NCI-H2107 (cell line): ENCODE measurements around the gene HSPBP1.
A peak's percentile ranks its signal among the peaks of the same experiment; 100 is the strongest.

Experiments
- DNase-seq: peaks from one replicate; lab custom pipeline; 2025; lab: John Stamatoyannopoulos, UW

The HSPBP1 gene

DNA sequence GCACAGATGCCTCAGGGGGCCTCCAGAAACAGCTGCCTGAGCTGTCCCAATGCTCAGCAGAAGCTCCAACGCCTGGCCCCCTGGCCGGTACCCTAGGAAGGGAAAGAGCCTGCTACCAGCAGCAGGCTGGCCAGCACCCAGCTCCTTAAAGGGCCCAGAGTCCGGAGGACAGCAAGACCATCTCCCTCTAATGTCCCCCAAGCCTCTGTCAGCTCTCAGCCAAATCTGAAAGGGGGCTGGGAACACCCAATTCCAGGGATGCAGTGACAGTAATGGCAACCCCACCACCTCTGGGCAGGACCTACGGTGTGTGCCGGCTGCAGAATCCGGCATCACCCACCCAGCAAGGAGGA lies 25.3 kb downstream of the HSPBP1 start:
- DNase-seq: no peak

DNA sequence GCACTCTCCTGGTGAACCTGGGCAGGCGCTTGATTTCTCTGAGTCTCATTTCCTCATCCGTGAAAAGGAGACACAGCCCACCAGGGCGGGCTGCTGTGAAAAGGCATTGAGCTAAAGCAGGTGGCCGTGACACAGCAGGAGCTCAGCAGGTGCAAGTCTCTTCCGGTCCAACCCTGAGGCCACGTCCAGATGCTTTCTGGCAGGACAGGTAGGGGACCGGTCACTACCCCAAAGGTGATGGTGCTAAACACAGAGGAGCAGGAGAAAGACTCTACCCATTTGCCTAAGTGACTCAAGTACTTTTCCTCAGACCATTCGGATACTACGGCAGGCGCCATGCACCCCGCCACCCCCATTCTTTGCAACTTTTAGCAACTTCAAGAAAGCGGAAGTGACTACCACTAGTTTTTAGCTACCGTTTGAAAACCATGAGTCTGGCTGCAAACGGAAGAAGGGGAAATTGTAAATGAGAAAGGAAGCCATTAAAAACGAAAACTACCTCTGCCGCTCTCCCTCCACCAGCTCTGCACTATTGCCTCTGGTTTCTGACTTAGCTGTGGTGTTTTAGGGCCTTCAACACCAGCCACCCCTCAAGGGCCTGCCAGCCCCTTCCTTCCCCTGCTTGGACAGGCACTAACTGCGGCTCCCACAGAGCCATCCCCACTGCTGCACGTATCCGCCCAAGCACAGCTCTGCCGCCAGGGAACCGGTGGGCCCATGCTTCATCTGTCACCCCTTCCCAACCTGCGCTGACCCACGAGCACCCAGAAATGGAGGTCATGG lies 25.9 kb downstream of the HSPBP1 start:
- DNase-seq: peak; percentile 14

DNA sequence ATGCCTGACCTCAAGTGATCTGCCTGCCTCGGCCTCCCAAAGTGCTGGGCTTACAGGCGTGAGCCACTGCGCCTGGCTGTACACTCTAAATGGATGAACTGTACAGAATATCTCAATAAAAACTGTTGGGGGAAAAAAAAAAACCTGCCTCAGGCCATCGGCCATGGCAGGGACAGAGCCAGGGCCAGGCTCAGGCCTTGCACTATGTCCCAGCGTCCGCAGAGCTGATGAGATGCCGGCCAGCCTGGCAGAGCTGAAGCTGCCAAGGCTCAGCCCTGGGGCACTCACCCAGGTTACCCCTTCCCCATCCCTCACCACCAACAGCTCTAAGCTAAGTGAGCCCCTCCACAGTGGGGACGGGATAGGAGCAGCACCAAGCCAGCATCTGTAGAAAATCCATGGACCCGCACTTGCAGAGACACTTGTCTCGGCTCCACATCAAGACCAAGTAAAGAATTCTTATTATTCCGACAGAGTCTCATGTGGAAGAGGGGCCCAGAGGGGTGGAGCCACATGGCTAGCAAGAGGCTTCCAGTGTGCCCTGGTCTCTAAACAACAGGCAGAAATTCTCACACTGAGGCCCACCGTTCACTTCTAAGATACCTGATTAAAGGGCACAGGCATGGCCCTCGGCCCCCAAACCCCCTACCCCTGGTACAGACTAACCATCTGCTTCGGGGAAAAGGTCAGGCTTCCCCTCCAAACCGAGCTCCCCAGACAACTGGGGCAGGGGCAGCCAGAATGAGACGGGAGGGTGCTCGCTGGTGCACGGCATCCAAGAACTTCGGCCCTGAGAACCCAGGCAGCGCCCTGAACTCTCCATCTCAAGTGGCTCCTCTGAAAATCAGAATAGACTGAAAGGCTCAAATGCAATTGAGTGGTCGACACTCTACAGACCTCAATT lies 26.9 kb downstream of the HSPBP1 start:
- DNase-seq: no peak

DNA sequence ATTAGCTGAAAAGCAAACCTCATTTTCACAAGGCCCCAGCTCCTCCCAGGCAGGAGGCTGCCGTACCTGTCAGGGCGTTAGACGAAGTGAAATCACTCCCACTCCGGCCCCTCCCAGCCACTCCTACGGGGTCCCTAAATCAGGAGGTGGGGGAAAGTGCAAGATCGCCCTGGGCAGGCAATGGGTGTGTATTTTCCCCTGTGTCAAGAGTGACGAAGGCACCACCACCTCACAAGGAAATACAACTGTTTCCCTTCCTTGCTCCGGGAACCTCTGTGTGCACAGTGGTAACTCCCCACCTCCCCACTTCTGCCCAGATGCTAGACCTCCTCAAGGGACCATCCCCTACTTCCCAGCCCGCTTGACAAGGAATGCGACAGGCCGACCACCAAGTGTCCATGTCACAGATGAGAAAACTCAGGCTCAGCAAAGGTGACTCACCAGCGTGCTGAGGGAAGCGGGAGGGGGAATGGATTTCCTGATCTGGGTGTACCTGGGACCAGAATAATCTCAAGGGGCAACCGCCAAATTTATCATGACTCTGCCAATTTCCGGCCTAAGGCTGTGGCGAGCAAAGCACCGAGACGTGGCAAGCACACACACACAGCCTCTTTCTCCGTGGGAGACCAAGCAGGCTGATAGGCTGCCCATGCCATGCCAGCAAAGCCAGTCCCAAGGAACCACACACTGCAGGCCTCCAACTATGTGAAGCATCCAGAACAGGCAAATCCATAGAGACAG lies 28.4 kb downstream of the HSPBP1 start:
- no peak for DNase-seq

DNA sequence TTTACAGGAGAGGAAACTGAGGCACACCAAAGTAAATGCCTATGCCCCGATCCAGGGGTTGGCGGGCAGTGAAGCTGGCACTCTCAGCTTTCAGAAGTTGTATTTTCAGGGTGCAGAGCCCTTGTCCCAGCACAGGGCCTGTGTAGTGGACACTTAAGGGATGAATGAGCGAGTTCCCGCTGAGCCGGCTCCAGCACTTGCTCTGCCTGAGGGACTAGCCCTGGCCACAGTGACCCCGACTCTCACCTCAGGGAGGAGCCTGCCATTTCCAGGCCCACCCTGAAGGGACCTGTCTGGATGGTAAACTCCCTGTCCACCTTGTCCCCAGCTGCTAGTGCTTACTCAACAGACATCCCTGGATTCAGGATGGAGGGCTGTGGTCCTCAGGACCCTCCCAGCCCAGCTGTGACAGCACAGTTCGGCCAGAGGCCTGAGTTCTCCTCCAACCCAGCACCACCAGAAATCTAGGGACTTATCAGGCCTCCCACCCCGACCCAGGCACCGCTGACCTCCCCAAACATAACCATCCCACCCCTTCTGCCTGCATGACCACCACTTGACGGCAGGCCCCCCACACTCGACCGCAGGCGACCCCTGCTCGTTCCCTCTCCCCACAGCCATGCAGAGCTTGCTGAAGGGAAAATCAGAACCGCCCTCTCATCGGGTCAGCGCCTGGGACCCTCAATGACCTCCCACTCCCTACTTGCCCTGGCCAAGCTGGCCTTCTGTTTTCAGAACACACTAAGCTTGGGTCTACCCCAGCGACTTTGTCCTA lies 29.5 kb downstream of the HSPBP1 start:
- no peak for DNase-seq

DNA sequence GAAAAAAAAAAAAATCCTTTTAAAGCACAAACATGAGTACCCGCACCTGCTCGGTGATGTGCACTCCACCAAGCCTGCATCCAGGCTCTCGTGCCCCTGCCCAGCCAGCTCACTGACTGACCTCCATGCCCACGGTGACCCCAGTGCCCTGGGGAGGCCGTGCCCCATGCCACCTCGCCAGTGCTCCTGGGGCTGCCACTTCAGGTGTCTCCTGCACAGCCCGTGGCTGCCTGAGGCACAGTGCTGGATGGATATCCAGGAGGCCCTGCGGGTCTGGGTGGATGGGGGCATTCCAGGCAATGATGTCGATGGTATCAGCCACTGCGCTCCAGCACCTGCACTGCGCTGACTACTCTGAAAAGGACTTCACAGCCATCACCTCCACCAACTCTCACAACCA lies 30.1 kb downstream of the HSPBP1 start:
- no peak for DNase-seq

DNA sequence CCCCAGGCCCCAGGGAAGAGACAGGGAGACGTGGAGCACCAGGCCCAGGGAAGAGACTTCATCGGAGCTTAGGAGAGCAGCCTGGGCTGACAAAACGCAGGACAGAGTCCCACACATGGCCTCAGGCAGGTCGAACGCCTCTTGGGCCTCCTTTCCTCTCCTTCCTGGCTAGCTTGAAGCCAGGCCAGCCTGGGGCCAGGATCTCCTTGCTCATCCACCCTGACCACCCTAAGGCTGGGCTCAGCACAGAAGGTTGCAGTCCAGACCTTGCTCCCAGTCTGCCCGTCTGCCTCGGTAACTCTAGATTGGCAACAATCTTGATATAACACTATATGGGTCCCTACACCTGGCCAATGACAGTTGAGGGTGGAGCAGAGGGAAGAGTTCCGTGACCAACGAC lies 31.2 kb downstream of the HSPBP1 start:
- DNase-seq: no peak

DNA sequence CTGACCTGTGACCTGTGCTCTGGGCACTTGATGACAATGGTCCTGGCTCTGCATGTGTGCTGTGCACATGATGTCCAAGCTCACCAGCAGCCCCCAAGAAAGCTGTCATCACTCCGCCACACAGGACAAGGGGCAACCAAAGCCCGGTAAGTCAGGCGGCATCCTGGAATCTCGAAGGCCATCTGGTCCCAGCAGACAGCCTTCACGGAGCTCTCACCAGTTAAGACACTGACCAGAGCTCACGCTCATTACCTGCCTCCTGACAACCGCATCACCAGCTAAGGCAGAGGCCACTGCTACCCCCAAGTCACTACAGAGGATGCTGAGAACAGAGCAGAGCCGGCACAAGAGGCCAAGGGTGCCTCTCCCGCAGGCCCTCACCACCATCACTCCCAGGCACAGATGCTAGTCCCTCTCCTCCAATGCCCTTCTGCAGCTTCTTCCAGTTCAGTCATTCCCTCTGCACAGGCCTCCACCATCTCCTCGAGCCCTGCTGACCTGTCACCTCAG lies 31.7 kb downstream of the HSPBP1 start:
- DNase-seq: no peak

DNA sequence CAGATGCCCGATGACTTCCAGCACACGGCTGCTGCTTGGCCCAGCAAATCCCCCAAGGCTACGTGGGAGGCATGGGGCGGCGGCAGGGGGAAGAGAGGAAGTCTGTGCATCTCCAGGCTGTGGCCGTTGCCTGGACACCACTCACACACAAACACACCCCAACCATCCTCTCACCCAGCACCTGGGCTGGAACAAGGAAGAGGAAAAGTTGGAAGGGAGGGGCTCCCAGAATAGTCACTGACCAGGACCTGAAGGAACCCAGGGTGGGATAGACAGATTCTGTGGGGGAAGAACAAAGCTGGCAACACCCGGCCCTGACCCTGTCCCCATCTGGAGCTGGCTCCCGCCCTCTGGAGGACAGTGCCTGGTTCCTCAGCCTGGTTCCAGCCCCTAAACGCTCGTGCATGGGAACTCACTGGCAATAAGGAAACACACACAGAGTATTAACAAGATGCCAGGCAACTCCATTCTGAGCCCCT lies 32.2 kb downstream of the HSPBP1 start:
- no peak for DNase-seq

DNA sequence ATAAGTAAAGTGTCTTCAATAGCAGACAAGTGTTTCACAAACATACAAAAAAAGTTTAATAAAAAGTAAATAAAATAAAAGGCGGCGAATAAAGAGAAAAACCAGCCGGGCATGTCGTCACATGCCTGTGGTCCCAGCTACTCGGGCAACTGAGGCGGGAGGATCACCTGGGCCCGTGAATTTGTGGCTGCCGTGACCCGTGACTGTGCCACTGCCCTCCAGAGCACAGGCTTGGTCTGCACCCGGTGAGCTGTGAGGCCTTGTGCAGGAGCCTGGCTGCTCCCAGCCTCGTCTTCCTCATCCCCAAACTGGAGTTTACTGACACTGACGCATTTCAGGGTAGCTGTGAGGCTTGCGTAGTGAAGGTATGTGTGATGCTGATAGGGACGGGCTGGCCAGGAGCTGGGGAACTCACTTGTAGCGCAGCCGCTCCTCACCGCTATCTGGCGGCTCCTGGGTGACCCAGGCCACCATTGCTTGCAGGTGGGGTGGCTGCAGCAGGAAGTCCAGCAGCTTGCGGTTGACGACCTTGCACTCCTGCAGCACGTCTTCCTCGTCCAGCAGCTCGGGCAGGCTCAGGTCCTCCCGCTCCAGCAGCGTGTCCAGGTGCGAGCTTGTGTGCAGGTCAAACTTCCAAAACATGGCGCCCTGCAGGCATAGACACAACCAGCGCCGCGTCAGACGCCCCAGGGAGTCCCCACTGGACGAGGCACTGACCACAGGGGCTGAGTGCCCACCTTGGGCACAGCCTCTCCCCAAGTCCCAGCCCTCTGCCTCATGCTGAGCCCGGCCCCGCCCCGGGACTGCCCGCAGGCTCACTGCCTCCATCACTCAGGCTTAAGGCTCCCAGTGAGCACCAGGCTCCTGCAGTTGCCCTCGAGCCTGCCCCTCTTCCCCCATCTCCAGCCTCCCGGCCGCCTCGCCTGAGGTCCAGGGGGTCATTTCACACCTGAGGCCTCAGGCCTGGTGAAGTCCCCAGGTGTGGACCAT lies 33.2 kb downstream of the HSPBP1 start:
- no peak for DNase-seq

DNA sequence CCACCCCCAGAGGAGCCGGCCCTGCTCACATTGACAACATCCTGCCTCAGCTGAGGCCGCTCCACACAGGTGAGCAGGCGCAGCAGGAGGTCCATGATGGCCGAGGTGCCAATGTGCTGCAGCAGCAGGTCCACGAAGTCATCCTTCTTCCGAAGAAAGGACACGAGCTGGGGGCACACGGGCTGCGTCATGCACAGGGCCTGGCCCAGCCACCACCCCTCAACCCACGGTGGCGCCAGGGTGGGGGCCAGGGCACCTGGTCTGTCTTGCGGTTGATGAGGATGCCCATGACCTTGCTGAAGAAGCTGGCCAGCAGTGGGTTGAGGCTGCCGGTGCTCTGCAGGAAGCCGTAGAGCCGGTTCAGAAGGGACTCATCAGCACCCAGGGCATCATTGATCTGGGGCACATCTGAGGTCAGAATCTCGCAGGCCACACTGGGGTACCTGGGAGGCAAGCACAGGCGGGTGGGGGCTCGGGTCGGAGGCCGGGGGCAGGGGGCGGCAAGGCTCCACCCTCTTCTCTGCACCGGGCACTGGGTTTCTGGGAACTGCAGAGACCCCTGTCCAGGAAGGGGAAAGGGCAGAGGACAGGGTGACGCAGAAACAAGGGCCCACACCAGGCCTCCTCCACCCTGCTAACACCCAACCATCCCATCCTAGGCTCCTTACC lies 34.5 kb downstream of the HSPBP1 start:
- DNase-seq: no peak

DNA sequence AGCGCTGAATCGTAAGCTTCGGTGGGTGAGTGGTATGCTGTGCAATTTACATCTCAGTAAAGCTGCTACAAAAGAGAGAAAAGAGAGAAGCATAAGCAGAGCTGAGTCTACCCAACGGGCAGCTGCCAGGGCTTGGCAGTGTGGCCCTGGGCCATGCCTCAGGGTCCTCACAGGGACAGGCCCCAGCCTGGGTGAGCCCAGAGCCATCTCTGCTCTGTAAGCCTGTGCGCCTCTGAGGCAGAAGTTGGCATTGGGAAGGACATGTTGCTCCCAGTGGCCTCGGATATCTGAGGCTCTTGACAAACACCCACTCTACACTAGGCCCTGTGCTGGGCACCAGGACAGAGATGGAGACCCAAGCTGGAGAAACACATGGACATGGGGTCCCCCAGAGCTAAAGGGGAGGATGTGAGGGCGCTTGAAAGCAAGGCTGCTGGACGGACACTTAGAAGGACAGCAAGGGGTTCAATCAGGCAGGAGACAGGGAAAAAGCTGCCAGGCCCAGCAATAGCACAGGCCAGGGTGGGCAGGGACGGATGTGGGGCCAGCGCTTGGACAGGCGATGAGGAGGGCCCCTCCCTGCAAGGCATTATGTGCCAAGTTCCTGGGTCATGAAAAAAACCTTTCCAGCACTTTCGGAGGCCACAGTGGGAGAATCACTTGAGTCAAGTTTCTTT lies 35.8 kb downstream of the HSPBP1 start:
- DNase-seq: no peak

DNA sequence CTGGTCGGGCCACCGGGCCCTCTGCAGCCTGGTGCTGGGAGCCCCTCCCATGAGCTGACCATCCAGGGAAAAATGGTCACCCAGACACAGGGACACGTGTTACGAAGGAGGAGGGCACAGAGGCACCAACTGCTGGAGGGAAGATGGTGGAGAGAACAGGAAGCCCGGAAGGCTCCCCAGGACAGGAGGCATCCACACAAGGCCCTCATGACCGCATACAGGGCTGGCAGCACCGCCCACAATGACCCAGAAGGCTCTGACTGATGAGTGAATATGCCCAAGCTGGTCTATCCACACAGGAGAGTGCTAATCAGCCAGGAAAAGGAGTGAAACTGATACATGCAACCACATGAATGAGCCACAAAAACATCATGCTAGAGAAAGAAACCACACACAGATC lies 37.4 kb downstream of the HSPBP1 start:
- DNase-seq: no peak

DNA sequence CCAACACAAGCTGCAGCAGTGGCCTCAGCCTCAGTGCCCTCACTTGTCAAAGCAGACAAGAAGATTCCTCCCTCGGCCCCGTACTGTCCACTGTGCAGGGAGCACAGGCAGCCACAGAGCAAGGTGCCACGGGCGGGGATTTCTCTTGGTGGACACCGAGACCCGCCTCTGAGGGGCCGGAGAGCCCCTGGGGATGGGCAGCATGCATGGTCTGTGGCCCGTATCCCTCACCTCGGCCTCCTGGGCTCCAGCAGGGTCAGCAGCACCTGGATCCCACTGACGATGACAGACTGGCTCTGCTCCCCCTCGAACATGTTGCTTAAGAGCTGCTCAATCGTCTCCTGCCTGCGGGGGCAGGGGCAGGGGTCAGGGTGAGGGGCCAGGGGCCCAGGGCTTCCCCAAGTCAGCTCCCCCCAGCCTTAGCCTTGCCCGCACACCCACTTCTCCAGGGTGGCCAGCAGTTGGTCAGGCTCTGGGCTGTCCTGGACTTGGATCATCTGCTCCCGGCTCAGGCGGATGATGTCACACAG lies 37.9 kb downstream of the HSPBP1 start:
- no peak for DNase-seq

DNA sequence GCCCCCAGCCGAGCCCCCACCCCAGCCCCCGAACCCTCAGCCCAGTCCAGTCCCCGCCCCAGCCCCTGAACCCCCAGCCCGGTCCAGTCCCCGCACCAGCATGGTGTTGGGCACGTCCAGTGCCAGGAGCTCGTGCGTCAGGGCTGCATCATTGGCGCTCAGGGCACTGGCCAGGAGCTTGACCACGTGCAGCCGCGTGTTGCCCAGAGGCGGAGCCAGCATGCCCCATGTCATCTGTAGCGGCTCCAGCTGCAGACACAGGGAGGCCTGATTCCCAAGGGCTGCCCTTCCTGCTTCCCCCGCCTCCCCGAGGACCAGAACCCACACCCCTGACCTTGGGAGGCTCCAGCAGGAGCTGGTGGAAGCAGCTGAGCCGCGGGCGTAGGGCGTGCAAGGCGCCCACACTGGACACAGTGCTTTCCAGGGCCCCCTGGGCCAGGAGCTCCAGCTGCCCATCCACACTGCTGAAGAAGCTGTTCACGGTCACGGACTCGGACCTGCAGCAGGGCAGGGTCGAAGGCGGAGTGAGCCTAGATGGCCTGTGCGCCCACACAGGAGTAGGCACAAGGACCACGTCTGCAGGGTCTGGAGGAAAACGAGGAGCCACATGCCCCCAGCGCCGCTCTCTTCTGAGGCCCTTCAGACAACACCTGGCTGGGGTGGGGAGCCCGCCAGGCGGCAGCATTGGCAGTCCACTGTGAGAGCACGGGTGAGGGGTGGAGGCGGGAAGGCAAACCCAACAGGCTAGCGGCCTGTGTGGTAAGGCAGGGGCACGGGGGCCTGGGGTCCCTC lies 38.6 kb downstream of the HSPBP1 start:
- DNase-seq: no peak

DNA sequence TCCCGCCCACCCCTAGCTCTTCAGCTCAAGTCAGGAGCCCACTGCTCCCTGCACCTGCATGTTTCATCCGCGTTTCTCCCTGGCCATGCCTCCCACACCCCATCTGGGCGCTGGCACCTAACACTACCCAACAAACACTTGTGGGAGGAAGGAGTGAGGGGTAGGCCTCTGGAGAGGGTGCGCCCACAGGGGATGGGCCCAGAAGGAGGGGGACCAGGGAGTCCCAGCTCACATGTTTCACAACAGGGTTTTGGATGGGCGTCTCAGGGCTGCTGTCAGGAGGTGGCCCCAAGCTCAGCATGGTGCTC lies 39.2 kb downstream of the HSPBP1 start:
- no peak for DNase-seq

DNA sequence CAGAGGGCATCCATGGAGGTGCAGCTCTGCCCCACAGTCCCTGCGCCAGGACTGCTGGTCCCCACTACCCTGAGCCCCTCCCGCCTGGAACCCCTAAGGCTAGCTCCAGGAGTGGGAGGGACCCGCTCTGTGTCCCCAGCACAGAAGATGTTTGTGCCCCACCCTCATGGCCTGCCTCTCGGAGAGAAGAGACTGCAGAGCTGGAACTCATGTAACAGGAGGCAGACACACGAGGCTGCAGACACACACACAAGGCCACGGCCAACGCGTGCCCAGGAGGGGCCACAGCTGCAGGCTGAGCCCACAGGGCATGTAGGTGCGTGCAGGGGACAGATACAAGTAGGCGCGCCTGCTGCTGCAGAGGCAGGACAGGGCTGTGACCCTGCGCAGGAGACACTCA lies 40.9 kb downstream of the HSPBP1 start:
- no peak for DNase-seq

DNA sequence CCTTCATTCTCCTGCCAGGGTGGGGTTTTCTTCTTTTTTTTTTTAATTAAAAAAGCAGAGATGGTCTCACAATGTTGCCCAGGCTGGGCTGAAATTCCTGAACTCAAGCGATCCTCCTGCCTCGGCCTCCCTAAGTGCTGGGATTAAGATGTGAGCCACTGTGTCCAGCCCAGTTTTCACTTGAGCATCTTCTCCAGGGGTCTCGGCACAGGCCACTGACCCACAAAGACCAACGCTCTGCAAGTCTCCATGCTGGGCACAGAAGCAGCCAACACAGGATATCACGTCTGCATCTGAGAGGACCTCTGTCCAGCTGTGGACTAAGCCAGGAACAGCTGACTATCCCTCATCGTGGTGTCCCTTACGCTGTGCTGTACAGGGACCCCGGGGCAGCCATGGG lies 41.9 kb downstream of the HSPBP1 start:
- no peak for DNase-seq
